ENCODE measurements around the gene SUPT6H. TPM values are rescaled to one million over a fixed set of nuclear protein-coding genes. Genes with fewer than 3 reads are reported as not detected.

SUPT6H gene
- total RNA-seq, 1 experiment from 2014 or later, result 63.3 TPM

DNA sequence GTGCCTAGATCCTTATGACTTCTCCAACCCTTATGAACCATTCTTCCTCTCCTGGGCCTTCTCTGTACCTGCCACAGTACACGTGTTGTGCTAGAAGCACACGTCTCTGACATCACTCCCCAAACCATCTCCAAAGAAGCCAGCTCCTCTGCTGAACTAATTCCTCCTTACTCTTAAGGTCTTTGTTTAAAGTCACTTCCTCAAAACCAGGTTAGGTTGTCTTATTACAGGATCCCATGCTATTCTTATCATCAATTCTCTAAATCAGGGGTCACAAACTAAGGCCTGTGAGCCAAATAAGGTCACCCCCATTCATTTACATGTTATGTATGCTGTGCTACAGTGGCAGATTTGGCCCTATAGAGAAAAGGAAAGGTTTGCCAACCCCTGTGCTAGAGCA, 4.0 kb downstream of the SUPT6H start:
- Histone ChIP-seq H3K9me2 (ENCODE audit: insufficient read depth) (no peaks in the 10 kb centered on the region), H3K27ac (no peak overlapping the region), H3K4me2 (no peak overlapping the region), H3K27me3 (ENCODE audit: insufficient read depth, low read depth) (no peaks in the 10 kb centered on the region), H3K9me3 (ENCODE audit: insufficient read depth, low read depth) (no peaks in the 10 kb centered on the region), H3K4me3 (no peak overlapping the region), H2AFZ (no peak overlapping the region), H3F3A (ENCODE audit: insufficient read depth, low read depth) (peaks cover 15% of the 10 kb centered on the region; the same call in 1 of the 2 replicates), H3K79me2 (ENCODE audit: low read depth) (peaks cover 67% of the 10 kb centered on the region), H4K20me1 (ENCODE audit: insufficient read depth) (peaks cover 55% of the 10 kb centered on the region), H3K4me1 (replicated peaks; ENCODE audit: insufficient read depth) (peaks cover 10% of the 10 kb centered on the region), H3K36me3 (ENCODE audit: low read depth) (peaks cover 12% of the 10 kb centered on the region)
- intact Hi-C loops (cut with micrococcal nuclease; ENCODE audit: unreplicated experiment), result no loop called here
- BruUV-seq (replicated peaks), result no TSS peak
- TF ChIP-seq, protein P1, sequence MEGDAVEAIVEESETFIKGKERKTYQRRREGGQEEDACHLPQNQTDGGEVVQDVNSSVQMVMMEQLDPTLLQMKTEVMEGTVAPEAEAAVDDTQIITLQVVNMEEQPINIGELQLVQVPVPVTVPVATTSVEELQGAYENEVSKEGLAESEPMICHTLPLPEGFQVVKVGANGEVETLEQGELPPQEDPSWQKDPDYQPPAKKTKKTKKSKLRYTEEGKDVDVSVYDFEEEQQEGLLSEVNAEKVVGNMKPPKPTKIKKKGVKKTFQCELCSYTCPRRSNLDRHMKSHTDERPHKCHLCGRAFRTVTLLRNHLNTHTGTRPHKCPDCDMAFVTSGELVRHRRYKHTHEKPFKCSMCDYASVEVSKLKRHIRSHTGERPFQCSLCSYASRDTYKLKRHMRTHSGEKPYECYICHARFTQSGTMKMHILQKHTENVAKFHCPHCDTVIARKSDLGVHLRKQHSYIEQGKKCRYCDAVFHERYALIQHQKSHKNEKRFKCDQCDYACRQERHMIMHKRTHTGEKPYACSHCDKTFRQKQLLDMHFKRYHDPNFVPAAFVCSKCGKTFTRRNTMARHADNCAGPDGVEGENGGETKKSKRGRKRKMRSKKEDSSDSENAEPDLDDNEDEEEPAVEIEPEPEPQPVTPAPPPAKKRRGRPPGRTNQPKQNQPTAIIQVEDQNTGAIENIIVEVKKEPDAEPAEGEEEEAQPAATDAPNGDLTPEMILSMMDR (conservative IDR thresholded peaks at IDR 0.05), result no peak
- TF ChIP-seq EZH2 (IDR thresholded peaks at IDR 0.05; ENCODE audit: low read depth), result no peak
- POLR2A ChIA-PET (ENCODE audit: unreplicated experiment), result no interaction called here
- no peak for DNase-seq
- CTCF ChIA-PET, result no interaction called here

DNA sequence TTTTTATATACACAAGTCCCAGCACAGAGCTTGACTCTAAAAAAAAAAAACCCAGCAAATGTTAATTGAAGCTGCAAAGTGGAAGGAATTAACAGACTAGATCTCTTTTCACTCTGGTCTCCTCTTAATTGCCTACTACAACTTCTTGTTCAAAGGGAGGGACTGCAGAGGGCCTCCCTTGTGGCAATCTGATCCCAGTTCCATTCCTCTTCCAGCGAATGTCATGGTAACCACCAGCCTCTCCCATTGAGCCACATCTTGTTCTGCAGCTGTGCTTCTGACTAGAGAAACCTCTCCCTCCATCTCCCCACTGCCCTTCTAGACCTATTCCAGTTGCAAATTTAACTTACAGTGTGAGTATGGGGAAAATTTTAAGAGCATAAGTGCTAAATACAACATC, 5.9 kb downstream of the SUPT6H start:
- CTCF ChIA-PET, result no interaction called here
- no peaks in the 10 kb centered on the region for H3K27me3 ChIP-seq (ENCODE audit: insufficient read depth, low read depth)
- POLR2A ChIA-PET (ENCODE audit: unreplicated experiment), result interaction anchor here (0.6 to 0.7 kb wide), 2 partner anchors 23 to 32 kb away, joined by 4 to 12 read pairs; partner anchors contain the start of gene BLTP2
- H2AFZ ChIP-seq, result no peak overlapping the region
- H3K36me3 ChIP-seq (ENCODE audit: low read depth), result peaks cover 30% of the 10 kb centered on the region
- H4K20me1 ChIP-seq (ENCODE audit: insufficient read depth), result peaks cover 51% of the 10 kb centered on the region
- H3K79me2 ChIP-seq (ENCODE audit: low read depth), result peaks cover 51% of the 10 kb centered on the region
- H3K9me3 ChIP-seq (ENCODE audit: insufficient read depth, low read depth), result no peaks in the 10 kb centered on the region
- peaks cover 15% of the 10 kb centered on the region; the same call in 1 of the 2 replicates for H3F3A ChIP-seq (ENCODE audit: insufficient read depth, low read depth)
- TF ChIP-seq EZH2 (IDR thresholded peaks at IDR 0.05; ENCODE audit: low read depth), result no peak
- intact Hi-C loops (cut with micrococcal nuclease; ENCODE audit: unreplicated experiment), result no loop called here
- DNase-seq, result no peak
- no peak overlapping the region for H3K27ac ChIP-seq
- H3K9me2 ChIP-seq (ENCODE audit: insufficient read depth), result no peaks in the 10 kb centered on the region
- peaks cover 7% of the 10 kb centered on the region for H3K4me1 ChIP-seq (replicated peaks; ENCODE audit: insufficient read depth)
- H3K4me2 ChIP-seq, result no peak overlapping the region
- BruUV-seq (replicated peaks), result no TSS peak
- H3K4me3 ChIP-seq, result no peak overlapping the region

DNA sequence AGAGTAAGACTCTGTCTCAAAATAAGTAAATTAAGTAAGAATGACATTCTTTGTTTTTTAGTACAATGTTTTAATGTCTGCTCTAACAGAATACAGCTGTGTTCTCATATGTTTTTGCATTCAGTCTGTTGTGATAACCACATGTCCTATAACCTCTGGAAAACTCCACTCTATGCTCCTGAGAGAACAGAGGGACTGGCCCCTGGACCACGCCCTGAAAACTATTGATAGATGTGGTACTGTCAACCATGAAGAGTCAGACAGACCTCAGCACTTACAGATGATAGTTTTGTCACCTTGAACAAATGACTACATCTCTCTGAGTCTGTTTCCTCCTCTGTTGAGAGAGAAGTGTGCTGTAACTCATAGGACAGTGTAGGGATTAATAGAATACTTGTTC, 7.9 kb downstream of the SUPT6H start:
- TF ChIP-seq, protein P1 (conservative IDR thresholded peaks at IDR 0.05), result no peak
- TF ChIP-seq EZH2 (IDR thresholded peaks at IDR 0.05; ENCODE audit: low read depth), result no peak
- CTCF ChIA-PET, result no interaction called here
- Histone ChIP-seq H3K4me1 (replicated peaks; ENCODE audit: insufficient read depth) (no peaks in the 10 kb centered on the region), H2AFZ (no peak overlapping the region), H3K27ac (no peak overlapping the region), H3K79me2 (ENCODE audit: low read depth) (peaks cover 30% of the 10 kb centered on the region), H4K20me1 (ENCODE audit: insufficient read depth) (peaks cover 38% of the 10 kb centered on the region), H3K36me3 (ENCODE audit: low read depth) (peaks cover 40% of the 10 kb centered on the region), H3F3A (ENCODE audit: insufficient read depth, low read depth) (peaks cover 15% of the 10 kb centered on the region; the same call in 1 of the 2 replicates), H3K4me3 (no peak overlapping the region), H3K9me2 (ENCODE audit: insufficient read depth) (no peaks in the 10 kb centered on the region), H3K27me3 (ENCODE audit: insufficient read depth, low read depth) (no peaks in the 10 kb centered on the region), H3K9me3 (ENCODE audit: insufficient read depth, low read depth) (no peaks in the 10 kb centered on the region), H3K4me2 (no peak overlapping the region)
- DNase-seq, result no peak
- POLR2A ChIA-PET (ENCODE audit: unreplicated experiment), result no interaction called here
- intact Hi-C loops (cut with micrococcal nuclease; ENCODE audit: unreplicated experiment), result no loop called here
- no TSS peak for BruUV-seq (replicated peaks)

DNA sequence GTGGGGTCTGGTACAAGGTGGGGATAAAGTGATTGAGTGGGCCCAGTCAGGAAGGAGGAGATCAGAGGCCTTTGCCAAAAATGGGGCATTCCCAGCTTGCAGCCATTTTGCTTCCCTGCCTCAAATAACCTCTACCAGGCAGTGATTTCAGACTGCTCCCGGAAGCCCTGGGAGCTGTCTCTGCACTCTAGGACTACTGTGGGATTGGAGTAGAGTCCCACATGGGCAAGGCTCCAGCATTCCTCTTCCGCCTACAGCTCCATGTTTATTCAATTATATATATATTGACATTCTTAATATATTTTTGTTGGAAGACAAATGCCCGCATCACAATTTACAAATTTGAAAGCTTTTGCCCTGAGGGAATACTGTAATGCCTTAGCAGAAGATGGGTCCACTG, 13.5 kb downstream of the SUPT6H start:
- ChIA-PET POLR2A (ENCODE audit: unreplicated experiment) (no interaction called here), CTCF (interaction anchor here (0.6 to 1.6 kb wide), 2 partner anchors 15 to 29 kb away, joined by 3 to 14 read pairs; partner anchors contain the start of gene BLTP2)
- intact Hi-C loops (cut with micrococcal nuclease; ENCODE audit: unreplicated experiment), result no loop called here

More for the DNA sequence above, 13.5 kb downstream of the SUPT6H start:
- Histone ChIP-seq H3K4me2 (no peak overlapping the region), H3K9me2 (ENCODE audit: insufficient read depth) (no peaks in the 10 kb centered on the region), H3K4me3 (no peak overlapping the region), H3K4me1 (replicated peaks; ENCODE audit: insufficient read depth) (no peaks in the 10 kb centered on the region), H3K9me3 (ENCODE audit: insufficient read depth, low read depth) (no peaks in the 10 kb centered on the region), H4K20me1 (ENCODE audit: insufficient read depth) (peaks cover 4% of the 10 kb centered on the region; the same call in 1 of the 2 replicates), H3K36me3 (ENCODE audit: low read depth) (peaks cover 57% of the 10 kb centered on the region), H3K27me3 (ENCODE audit: insufficient read depth, low read depth) (no peaks in the 10 kb centered on the region), H3F3A (ENCODE audit: insufficient read depth, low read depth) (no peaks in the 10 kb centered on the region), H2AFZ (no peak overlapping the region), H3K79me2 (ENCODE audit: low read depth) (no peaks in the 10 kb centered on the region), H3K27ac (no peak overlapping the region)
- no TSS peak for BruUV-seq (replicated peaks)
- no peak for DNase-seq
- no peak for TF ChIP-seq EZH2 (IDR thresholded peaks at IDR 0.05; ENCODE audit: low read depth)
- TF ChIP-seq, protein P1 (conservative IDR thresholded peaks at IDR 0.05), result no peak
